Activated T-cell treated with anti-CD3 and anti-CD28 coated beads, Interleukin-2, amount 50 U/mL, for 24 hours (primary cell): ENCODE results near the gene ETV3L.

ENCODE experiments used
- DNase-seq: peaks from one replicate; pipeline ENCODE4 v3.0.0-alpha.2; 2020
- H3K27ac Mint-ChIP-seq: 2 replicates; pipeline ENCODE4 v1.8.0; 2020; ENCODE audit warnings: mild to moderate bottlenecking, mixed read lengths
- H3K27me3 Mint-ChIP-seq: 2 replicates; pipeline ENCODE4 v1.8.0; 2020; ENCODE audit warnings: mixed read lengths
- H3K36me3 Mint-ChIP-seq: 2 replicates; pipeline ENCODE4 v1.8.0; 2020; ENCODE audit warnings: low read depth, mixed read lengths
- H3K4me1 Mint-ChIP-seq: 2 replicates; pipeline ENCODE4 v1.8.0; 2020; ENCODE audit warnings: low read depth, mixed read lengths
- H3K4me3 Mint-ChIP-seq: 2 replicates; pipeline ENCODE4 v1.8.0; 2020; ENCODE audit warnings: mild to moderate bottlenecking, moderate library complexity, mixed read lengths
- H3K9me3 Mint-ChIP-seq: 2 replicates; pipeline ENCODE4 v1.8.0; 2020; ENCODE audit warnings: mixed read lengths

The ETV3L gene

GRCh38 chr1:157099633-157100009 lies at the start of gene ETV3L:
Gene ETV3L, minus strand, starts transcription at chr1:157099808. Its CDS starts 285 bp downstream, at chr1:157099523.
- H3K27me3 Mint-ChIP-seq: peaks cover 4% of the 10 kb centered on the region
- DNase-seq: no peak
- H3K27ac Mint-ChIP-seq: no peak within 1 kb of the TSS
- H3K36me3 Mint-ChIP-seq: no peaks in the 10 kb centered on the region
- H3K9me3 Mint-ChIP-seq: no peaks in the 10 kb centered on the region
- peaks cover 4% of the 10 kb centered on the region for H3K4me1 Mint-ChIP-seq
- H3K4me3 Mint-ChIP-seq: no peak within 1 kb of the TSS

- DNase-seq: no peak
- Mint-ChIP-seq H3K27ac (no peak overlapping the region), H3K9me3 (no peaks in the 10 kb centered on the region), H3K27me3 (no peaks in the 10 kb centered on the region), H3K4me3 (no peak overlapping the region), H3K36me3 (no peaks in the 10 kb centered on the region), H3K4me1 (peaks cover 29% of the 10 kb centered on the region)
Measured at GRCh38 chr1:157147906-157148700, 48.5 kb upstream of the ETV3L start.

GRCh38 chr1:157147037-157147436 lies 47.4 kb upstream of the ETV3L start:
- peaks cover 31% of the 10 kb centered on the region for H3K4me1 Mint-ChIP-seq
- no peak overlapping the region for H3K4me3 Mint-ChIP-seq

GRCh38 chr1:157146244-157146643 lies 46.6 kb upstream of the ETV3L start:
- Mint-ChIP-seq H3K36me3 (no peaks in the 10 kb centered on the region), H3K27ac (no peak overlapping the region), H3K9me3 (no peaks in the 10 kb centered on the region), H3K27me3 (no peaks in the 10 kb centered on the region), H3K4me1 (peaks cover 32% of the 10 kb centered on the region), H3K4me3 (no peak overlapping the region)
- no peak for DNase-seq

More at GRCh38 chr1:157147037-157147436, 47.4 kb upstream of the ETV3L start:
- Mint-ChIP-seq H3K27me3 (no peaks in the 10 kb centered on the region), H3K36me3 (no peaks in the 10 kb centered on the region), H3K9me3 (no peaks in the 10 kb centered on the region), H3K27ac (no peak overlapping the region)
- no peak for DNase-seq

GRCh38 chr1:157145076-157145475 lies 45.5 kb upstream of the ETV3L start:
- Mint-ChIP-seq H3K36me3 (no peaks in the 10 kb centered on the region), H3K27me3 (no peaks in the 10 kb centered on the region), H3K27ac (no peak overlapping the region), H3K4me1 (peaks cover 34% of the 10 kb centered on the region), H3K4me3 (no peak overlapping the region), H3K9me3 (no peaks in the 10 kb centered on the region)
- DNase-seq: no peak

- no peaks in the 10 kb centered on the region for H3K27me3 Mint-ChIP-seq
- no peak overlapping the region for H3K4me3 Mint-ChIP-seq
- peaks cover 40% of the 10 kb centered on the region for H3K4me1 Mint-ChIP-seq
Measured at GRCh38 chr1:157144509-157144908, 44.9 kb upstream of the ETV3L start.

GRCh38 chr1:157142765-157143423 lies 43.3 kb upstream of the ETV3L start:
- H3K4me3 Mint-ChIP-seq: no peak overlapping the region
- DNase-seq: no peak
- H3K9me3 Mint-ChIP-seq: no peaks in the 10 kb centered on the region
- H3K27ac Mint-ChIP-seq: no peak overlapping the region
- H3K36me3 Mint-ChIP-seq: peaks cover 2% of the 10 kb centered on the region
- peaks cover 41% of the 10 kb centered on the region for H3K4me1 Mint-ChIP-seq
- H3K27me3 Mint-ChIP-seq: no peaks in the 10 kb centered on the region

More at GRCh38 chr1:157144509-157144908, 44.9 kb upstream of the ETV3L start:
- DNase-seq: no peak
- Mint-ChIP-seq H3K36me3 (no peaks in the 10 kb centered on the region), H3K9me3 (no peaks in the 10 kb centered on the region), H3K27ac (no peak overlapping the region)

- Mint-ChIP-seq H3K9me3 (no peaks in the 10 kb centered on the region), H3K36me3 (peaks cover 8% of the 10 kb centered on the region), H3K27ac (peak overlapping the region; percentile 42), H3K27me3 (no peaks in the 10 kb centered on the region), H3K4me3 (no peak overlapping the region), H3K4me1 (peaks cover 42% of the 10 kb centered on the region)
- no peak for DNase-seq
Measured at GRCh38 chr1:157142201-157142600, 42.6 kb upstream of the ETV3L start.

GRCh38 chr1:157141212-157141855 lies 41.7 kb upstream of the ETV3L start:
- Mint-ChIP-seq H3K27ac (peak overlapping the region; percentile 93), H3K4me3 (no peak overlapping the region), H3K4me1 (peaks cover 46% of the 10 kb centered on the region), H3K9me3 (no peaks in the 10 kb centered on the region), H3K36me3 (peaks cover 11% of the 10 kb centered on the region), H3K27me3 (no peaks in the 10 kb centered on the region)
- DNase-seq: no peak

GRCh38 chr1:157140063-157140588 lies 40.5 kb upstream of the ETV3L start:
- H3K4me1 Mint-ChIP-seq: peaks cover 58% of the 10 kb centered on the region
- no peaks in the 10 kb centered on the region for H3K9me3 Mint-ChIP-seq
- H3K27ac Mint-ChIP-seq: peak overlapping the region; percentile 93
- H3K4me3 Mint-ChIP-seq: peak overlapping the region; percentile 95
- no peak for DNase-seq
- H3K36me3 Mint-ChIP-seq: peaks cover 23% of the 10 kb centered on the region
- H3K27me3 Mint-ChIP-seq: no peaks in the 10 kb centered on the region

- peaks cover 67% of the 10 kb centered on the region for H3K4me1 Mint-ChIP-seq
Measured at GRCh38 chr1:157139052-157139715, 39.6 kb upstream of the ETV3L start.

GRCh38 chr1:157138220-157139051 lies 38.8 kb upstream of the ETV3L start, which contains the start of gene ETV3:
Gene ETV3, minus strand, starts transcription at chr1:157138395. Its CDS starts 2,043 bp downstream, at chr1:157136352.
- H3K9me3 Mint-ChIP-seq: no peaks in the 10 kb centered on the region
- peaks cover 75% of the 10 kb centered on the region for H3K4me1 Mint-ChIP-seq
- peak within 1 kb of the TSS; percentile 95 for H3K27ac Mint-ChIP-seq
- peaks cover 40% of the 10 kb centered on the region for H3K36me3 Mint-ChIP-seq
- H3K4me3 Mint-ChIP-seq: peak within 1 kb of the TSS; percentile 95
- no peaks in the 10 kb centered on the region for H3K27me3 Mint-ChIP-seq
- DNase-seq: peak; percentile 88

More at GRCh38 chr1:157139052-157139715, 39.6 kb upstream of the ETV3L start:
- Mint-ChIP-seq H3K27me3 (no peaks in the 10 kb centered on the region), H3K4me3 (peak overlapping the region; percentile 95), H3K9me3 (no peaks in the 10 kb centered on the region), H3K27ac (peak overlapping the region; percentile 93), H3K36me3 (peaks cover 33% of the 10 kb centered on the region)
- DNase-seq: no peak

- H3K27me3 Mint-ChIP-seq: no peaks in the 10 kb centered on the region
- peaks cover 81% of the 10 kb centered on the region for H3K4me1 Mint-ChIP-seq
- H3K4me3 Mint-ChIP-seq: peak overlapping the region; percentile 95
- H3K27ac Mint-ChIP-seq: peak overlapping the region; percentile 95
- no peak for DNase-seq
- H3K9me3 Mint-ChIP-seq: no peaks in the 10 kb centered on the region
- peaks cover 48% of the 10 kb centered on the region for H3K36me3 Mint-ChIP-seq
Measured at GRCh38 chr1:157137408-157138219, 38.0 kb upstream of the ETV3L start.
